HepG2 (cell line): Measurements from ENCODE around the gene GPR107. TPM values are rescaled to one million over a fixed set of nuclear protein-coding genes. Genes with fewer than 3 reads are reported as not detected.

Experiments used
- ERF ChIP-seq: IDR thresholded peaks from 2 replicates; pipeline ENCODE4 v1.6.1; 2018; ENCODE audit warnings: missing biosample characterization, missing genetic modification reagents
- FOXA3 ChIP-seq: IDR thresholded peaks from 2 replicates; pipeline ENCODE4 v1.6.1; 2016; ENCODE audit warnings: missing genetic modification reagents, missing compliant biosample characterization
- GABPA ChIP-seq, 2 experiments: IDR thresholded peaks; 2 replicates each; pipeline ENCODE4 v1.6.1; 2011 to 2016; ENCODE audit warnings: low read depth in 2 of 2, low read length in 1 of 2, missing biosample characterization in 1 of 2, missing genetic modification characterization in 1 of 2
- HMGA1 ChIP-seq: sonication (generic); formaldehyde crosslinking; conservative IDR thresholded peaks from 2 replicates; pipeline ENCODE4 v1.4.0; 2020; ENCODE audit warnings: missing genetic modification reagents
- ISL2 ChIP-seq: sonication (generic); formaldehyde crosslinking; IDR thresholded peaks from 2 replicates; pipeline ENCODE4 v1.5.0; 2020; ENCODE audit warnings: missing genetic modification reagents
- KAT8 ChIP-seq: IDR thresholded peaks from 2 replicates; pipeline ENCODE4 v1.6.1; 2016; ENCODE audit warnings: missing genetic modification reagents, missing compliant biosample characterization
- KLF11 ChIP-seq: IDR thresholded peaks from 2 replicates; pipeline ENCODE4 v1.6.1; 2016; ENCODE audit warnings: missing compliant biosample characterization
- KMT2A ChIP-seq: sonication (generic); formaldehyde crosslinking; IDR thresholded peaks from 2 replicates; pipeline ENCODE4 v1.4.0; 2020; ENCODE audit warnings: missing genetic modification reagents
- MIXL1 ChIP-seq: IDR thresholded peaks from 2 replicates; pipeline ENCODE4 v1.6.1; 2016
- NFIC ChIP-seq: IDR thresholded peaks from 2 replicates; pipeline ENCODE4 v1.6.1; 2012; ENCODE audit warnings: mild to moderate bottlenecking, low read length, inconsistent platforms
- PRMT3 ChIP-seq: sonication (generic); formaldehyde crosslinking; IDR thresholded peaks from 2 replicates; pipeline ENCODE4 v1.8.1; 2022; ENCODE audit warnings: low read depth, mild to moderate bottlenecking, moderate library complexity, missing genetic modification reagents, borderline replicate concordance
- ZBTB21 ChIP-seq: sonication (generic); formaldehyde crosslinking; IDR thresholded peaks from 2 replicates; pipeline ENCODE4 v1.4.0; 2020; ENCODE audit warnings: missing genetic modification reagents
- ZFP62 ChIP-seq: sonication (generic); formaldehyde crosslinking; IDR thresholded peaks from 2 replicates; pipeline ENCODE4 v1.4.0; 2020; ENCODE audit warnings: missing genetic modification reagents
- polyA plus RNA-seq, 8 experiments: library from polyadenylated mRNA; depleted of rRNA in 3 of 8; stranded (reverse) in 7 of 8; unstranded in 1 of 8; fragments of >200 nt; fragmentation: Illumina TruSeq in 4 of 8; extraction: Trizol in 4 of 8; gene quantifications; 2 replicates each; pipeline versions ENCODE4 v1.2.1 to v1.2.3, GENCODE V29; 2011 to 2016; ENCODE audit warnings: low read depth in 4 of 8, missing spikeins in 1 of 8, mixed read lengths in 1 of 8; ENCODE audit not compliant: insufficient read depth in 1 of 8
- total RNA-seq, 5 experiments: library from RNA; depleted of rRNA; stranded (reverse); fragments of >200 nt; fragmentation: Illumina TruSeq; extraction: Trizol; gene quantifications; 2 replicates each; pipeline ENCODE4 v1.2.3, GENCODE V29; 2016; ENCODE audit warnings: low read depth in 1 of 5
- TF ChIP-seq, protein P1 (sequence below), 2 experiments: IDR thresholded peaks; 2 replicates each; pipeline ENCODE4 v1.6.1; 2011 to 2012; ENCODE audit warnings: low read length in 2 of 2, borderline replicate concordance in 1 of 2, low read depth in 1 of 2, mild to moderate bottlenecking in 1 of 2, moderate library complexity in 1 of 2
- TF ChIP-seq, protein P2 (sequence below): sonication (generic); formaldehyde crosslinking; IDR thresholded peaks from 2 replicates; pipeline ENCODE4 v1.5.1; 2020; ENCODE audit warnings: missing genetic modification reagents, mild to moderate bottlenecking, borderline replicate concordance
- TF ChIP-seq, protein P3 (sequence below): sonication (generic); formaldehyde crosslinking; IDR thresholded peaks from 2 replicates; pipeline ENCODE4 v1.4.0; 2020; ENCODE audit warnings: mild to moderate bottlenecking, missing genetic modification reagents, borderline replicate concordance

The GPR107 gene
- total and polyA plus RNA-seq, 2 of the 13 experiments (the other 11 are each of a cell fraction or from before 2014, with no cell fraction given) = 22.5 to 24.4 TPM

DNA sequence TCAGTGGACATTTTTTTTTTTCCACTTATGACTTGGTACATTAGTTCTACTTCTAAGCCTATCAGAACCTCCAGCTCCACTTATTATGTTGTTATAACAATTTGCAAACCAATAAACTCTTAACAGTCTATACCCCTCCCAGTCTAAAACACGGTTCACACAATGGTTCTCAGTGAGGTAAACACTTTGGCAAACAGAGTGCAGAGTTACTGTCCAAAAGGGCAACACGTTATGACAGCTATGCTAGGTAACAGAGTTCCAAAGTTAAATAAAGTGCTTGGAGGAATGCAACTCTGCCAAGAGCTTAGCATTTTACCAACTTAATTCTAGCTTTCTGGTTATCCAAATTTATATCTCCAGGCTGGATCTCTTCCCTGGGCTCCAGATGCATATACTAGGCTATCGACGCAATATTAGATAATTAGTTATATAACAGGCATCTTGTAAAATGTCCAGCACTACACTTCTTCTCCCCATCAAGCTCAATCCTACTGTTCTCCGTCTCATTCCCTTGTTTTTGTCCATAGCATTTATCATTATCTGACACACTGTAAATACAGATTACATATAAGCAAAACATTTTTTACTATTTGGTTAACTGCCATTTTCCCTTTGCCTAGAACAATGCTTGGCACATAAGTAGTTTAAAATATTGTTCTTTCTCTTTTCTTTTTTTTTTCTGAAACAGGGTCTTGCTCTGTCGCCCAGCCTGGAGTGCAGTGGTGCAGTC, 25.0 kb upstream of the GPR107 start (continued):
- TF ChIP-seq, protein P1, sequence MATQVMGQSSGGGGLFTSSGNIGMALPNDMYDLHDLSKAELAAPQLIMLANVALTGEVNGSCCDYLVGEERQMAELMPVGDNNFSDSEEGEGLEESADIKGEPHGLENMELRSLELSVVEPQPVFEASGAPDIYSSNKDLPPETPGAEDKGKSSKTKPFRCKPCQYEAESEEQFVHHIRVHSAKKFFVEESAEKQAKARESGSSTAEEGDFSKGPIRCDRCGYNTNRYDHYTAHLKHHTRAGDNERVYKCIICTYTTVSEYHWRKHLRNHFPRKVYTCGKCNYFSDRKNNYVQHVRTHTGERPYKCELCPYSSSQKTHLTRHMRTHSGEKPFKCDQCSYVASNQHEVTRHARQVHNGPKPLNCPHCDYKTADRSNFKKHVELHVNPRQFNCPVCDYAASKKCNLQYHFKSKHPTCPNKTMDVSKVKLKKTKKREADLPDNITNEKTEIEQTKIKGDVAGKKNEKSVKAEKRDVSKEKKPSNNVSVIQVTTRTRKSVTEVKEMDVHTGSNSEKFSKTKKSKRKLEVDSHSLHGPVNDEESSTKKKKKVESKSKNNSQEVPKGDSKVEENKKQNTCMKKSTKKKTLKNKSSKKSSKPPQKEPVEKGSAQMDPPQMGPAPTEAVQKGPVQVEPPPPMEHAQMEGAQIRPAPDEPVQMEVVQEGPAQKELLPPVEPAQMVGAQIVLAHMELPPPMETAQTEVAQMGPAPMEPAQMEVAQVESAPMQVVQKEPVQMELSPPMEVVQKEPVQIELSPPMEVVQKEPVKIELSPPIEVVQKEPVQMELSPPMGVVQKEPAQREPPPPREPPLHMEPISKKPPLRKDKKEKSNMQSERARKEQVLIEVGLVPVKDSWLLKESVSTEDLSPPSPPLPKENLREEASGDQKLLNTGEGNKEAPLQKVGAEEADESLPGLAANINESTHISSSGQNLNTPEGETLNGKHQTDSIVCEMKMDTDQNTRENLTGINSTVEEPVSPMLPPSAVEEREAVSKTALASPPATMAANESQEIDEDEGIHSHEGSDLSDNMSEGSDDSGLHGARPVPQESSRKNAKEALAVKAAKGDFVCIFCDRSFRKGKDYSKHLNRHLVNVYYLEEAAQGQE (IDR thresholded peaks at IDR 0.05; ENCODE audit: borderline replicate concordance in 1 of 2, low read depth in 1 of 2, low read length in 2 of 2) = 0 out of 4 replicates have a peak, but pooled peaks of 1 of the 2 experiments have one; percentile 8
- TF ChIP-seq PRMT3 (CRISPR knock-in tag) (no peak), MIXL1 (CRISPR knock-in tag) (no peak), ERF (CRISPR knock-in tag) (0 out of 2 replicates have a peak, but pooled peaks have one; percentile 55), NFIC (0 out of 2 replicates have a peak, but pooled peaks have one; percentile 26), HMGA1 (no peak), ZFP62 (CRISPR knock-in tag) (no peak), ISL2 (CRISPR knock-in tag) (peak; percentile 39; the same call in 1 of the 2 replicates), KLF11 (CRISPR knock-in tag) (no peak), KAT8 (CRISPR knock-in tag) (peak; percentile 41; the same call in 1 of the 2 replicates), GABPA (IDR thresholded peaks at IDR 0.05; ENCODE audit: low read depth, low read length) (no peak), GABPA (CRISPR knock-in tag; IDR thresholded peaks at IDR 0.05; ENCODE audit: low read depth) (no peak), ZBTB21 (CRISPR knock-in tag) (0 out of 2 replicates have a peak, but pooled peaks have one; percentile 40), FOXA3 (peak; percentile 46; the same call in 1 of the 2 replicates), KMT2A (no peak)
- TF ChIP-seq, protein P2, sequence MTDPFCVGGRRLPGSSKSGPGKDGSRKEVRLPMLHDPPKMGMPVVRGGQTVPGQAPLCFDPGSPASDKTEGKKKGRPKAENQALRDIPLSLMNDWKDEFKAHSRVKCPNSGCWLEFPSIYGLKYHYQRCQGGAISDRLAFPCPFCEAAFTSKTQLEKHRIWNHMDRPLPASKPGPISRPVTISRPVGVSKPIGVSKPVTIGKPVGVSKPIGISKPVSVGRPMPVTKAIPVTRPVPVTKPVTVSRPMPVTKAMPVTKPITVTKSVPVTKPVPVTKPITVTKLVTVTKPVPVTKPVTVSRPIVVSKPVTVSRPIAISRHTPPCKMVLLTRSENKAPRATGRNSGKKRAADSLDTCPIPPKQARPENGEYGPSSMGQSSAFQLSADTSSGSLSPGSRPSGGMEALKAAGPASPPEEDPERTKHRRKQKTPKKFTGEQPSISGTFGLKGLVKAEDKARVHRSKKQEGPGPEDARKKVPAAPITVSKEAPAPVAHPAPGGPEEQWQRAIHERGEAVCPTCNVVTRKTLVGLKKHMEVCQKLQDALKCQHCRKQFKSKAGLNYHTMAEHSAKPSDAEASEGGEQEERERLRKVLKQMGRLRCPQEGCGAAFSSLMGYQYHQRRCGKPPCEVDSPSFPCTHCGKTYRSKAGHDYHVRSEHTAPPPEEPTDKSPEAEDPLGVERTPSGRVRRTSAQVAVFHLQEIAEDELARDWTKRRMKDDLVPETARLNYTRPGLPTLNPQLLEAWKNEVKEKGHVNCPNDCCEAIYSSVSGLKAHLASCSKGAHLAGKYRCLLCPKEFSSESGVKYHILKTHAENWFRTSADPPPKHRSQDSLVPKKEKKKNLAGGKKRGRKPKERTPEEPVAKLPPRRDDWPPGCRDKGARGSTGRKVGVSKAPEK (CRISPR knock-in tag) = no peak
- TF ChIP-seq, protein P3, sequence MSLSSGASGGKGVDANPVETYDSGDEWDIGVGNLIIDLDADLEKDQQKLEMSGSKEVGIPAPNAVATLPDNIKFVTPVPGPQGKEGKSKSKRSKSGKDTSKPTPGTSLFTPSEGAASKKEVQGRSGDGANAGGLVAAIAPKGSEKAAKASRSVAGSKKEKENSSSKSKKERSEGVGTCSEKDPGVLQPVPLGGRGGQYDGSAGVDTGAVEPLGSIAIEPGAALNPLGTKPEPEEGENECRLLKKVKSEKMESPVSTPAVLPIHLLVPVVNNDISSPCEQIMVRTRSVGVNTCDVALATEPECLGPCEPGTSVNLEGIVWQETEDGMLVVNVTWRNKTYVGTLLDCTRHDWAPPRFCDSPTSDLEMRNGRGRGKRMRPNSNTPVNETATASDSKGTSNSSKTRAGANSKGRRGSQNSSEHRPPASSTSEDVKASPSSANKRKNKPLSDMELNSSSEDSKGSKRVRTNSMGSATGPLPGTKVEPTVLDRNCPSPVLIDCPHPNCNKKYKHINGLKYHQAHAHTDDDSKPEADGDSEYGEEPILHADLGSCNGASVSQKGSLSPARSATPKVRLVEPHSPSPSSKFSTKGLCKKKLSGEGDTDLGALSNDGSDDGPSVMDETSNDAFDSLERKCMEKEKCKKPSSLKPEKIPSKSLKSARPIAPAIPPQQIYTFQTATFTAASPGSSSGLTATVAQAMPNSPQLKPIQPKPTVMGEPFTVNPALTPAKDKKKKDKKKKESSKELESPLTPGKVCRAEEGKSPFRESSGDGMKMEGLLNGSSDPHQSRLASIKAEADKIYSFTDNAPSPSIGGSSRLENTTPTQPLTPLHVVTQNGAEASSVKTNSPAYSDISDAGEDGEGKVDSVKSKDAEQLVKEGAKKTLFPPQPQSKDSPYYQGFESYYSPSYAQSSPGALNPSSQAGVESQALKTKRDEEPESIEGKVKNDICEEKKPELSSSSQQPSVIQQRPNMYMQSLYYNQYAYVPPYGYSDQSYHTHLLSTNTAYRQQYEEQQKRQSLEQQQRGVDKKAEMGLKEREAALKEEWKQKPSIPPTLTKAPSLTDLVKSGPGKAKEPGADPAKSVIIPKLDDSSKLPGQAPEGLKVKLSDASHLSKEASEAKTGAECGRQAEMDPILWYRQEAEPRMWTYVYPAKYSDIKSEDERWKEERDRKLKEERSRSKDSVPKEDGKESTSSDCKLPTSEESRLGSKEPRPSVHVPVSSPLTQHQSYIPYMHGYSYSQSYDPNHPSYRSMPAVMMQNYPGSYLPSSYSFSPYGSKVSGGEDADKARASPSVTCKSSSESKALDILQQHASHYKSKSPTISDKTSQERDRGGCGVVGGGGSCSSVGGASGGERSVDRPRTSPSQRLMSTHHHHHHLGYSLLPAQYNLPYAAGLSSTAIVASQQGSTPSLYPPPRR (CRISPR knock-in tag) = 0 out of 2 replicates have a peak, but pooled peaks have one; percentile 47
